Measurements from ENCODE around the gene PRICKLE2. TPM values are rescaled to one million over a fixed set of nuclear protein-coding genes. Genes with fewer than 3 reads are reported as not detected.

Gene PRICKLE2
- total RNA-seq, 1 donor from 2014 or later: 5.1 TPM

GRCh38 chr3:64081235-64081630 lies 144.0 kb downstream of the PRICKLE2 start:
- no peak overlapping the region for H3K4me3 ChIP-seq (ENCODE audit: low read depth, low read length)
- TF ChIP-seq CTCF (conservative IDR thresholded peaks at IDR 0.05; ENCODE audit: low read depth, low read length): no peak
- DNase-seq (ENCODE audit: low read depth): no peak

GRCh38 chr3:64080616-64081234 lies 144.5 kb downstream of the PRICKLE2 start:
- TF ChIP-seq CTCF (conservative IDR thresholded peaks at IDR 0.05; ENCODE audit: low read depth, low read length): no peak
- no peak for DNase-seq (ENCODE audit: low read depth)
- no peak overlapping the region for H3K4me3 ChIP-seq (ENCODE audit: low read depth, low read length)

GRCh38 chr3:64079369-64080150 lies 145.7 kb downstream of the PRICKLE2 start:
- H3K4me3 ChIP-seq (ENCODE audit: low read depth, low read length): no peak overlapping the region
- no peak for DNase-seq (ENCODE audit: low read depth)
- TF ChIP-seq CTCF (conservative IDR thresholded peaks at IDR 0.05; ENCODE audit: low read depth, low read length): no peak

GRCh38 chr3:64078966-64079365 lies 146.3 kb downstream of the PRICKLE2 start:
- H3K4me3 ChIP-seq (ENCODE audit: low read depth, low read length): no peak overlapping the region
- no peak for DNase-seq (ENCODE audit: low read depth)
- TF ChIP-seq CTCF (conservative IDR thresholded peaks at IDR 0.05; ENCODE audit: low read depth, low read length): no peak

- no peak overlapping the region for H3K4me3 ChIP-seq (ENCODE audit: low read depth, low read length)
- no peak for TF ChIP-seq CTCF (conservative IDR thresholded peaks at IDR 0.05; ENCODE audit: low read depth, low read length)
- DNase-seq (ENCODE audit: low read depth): no peak
Observed at GRCh38 chr3:64074895-64075679, 150.2 kb downstream of the PRICKLE2 start.

GRCh38 chr3:64074060-64074459 lies 151.2 kb downstream of the PRICKLE2 start:
- DNase-seq (ENCODE audit: low read depth): no peak
- no peak for TF ChIP-seq CTCF (conservative IDR thresholded peaks at IDR 0.05; ENCODE audit: low read depth, low read length)
- no peak overlapping the region for H3K4me3 ChIP-seq (ENCODE audit: low read depth, low read length)

Data from epithelial cell of proximal tubule (primary cell).